OCI-LY3 (cell line): ENCODE measurements around the gene NUP98.

Source experiments
- CTCF ChIP-seq: fragments of 200-600, 300-600 bp; sonication (generic); IDR thresholded peaks from 2 replicates; pipeline ENCODE4 v1.5.1; 2014; ENCODE audit warnings: antibody characterized with exemption, low read length, low read depth
- EZH2phosphoT487 ChIP-seq: fragments of 200-600 bp; shearing (Covaris generic); IDR thresholded peaks from 2 replicates; pipeline ENCODE4 v1.6.1; 2018; ENCODE audit warnings: antibody characterized with exemption, mixed run types, low read depth

DNA sequence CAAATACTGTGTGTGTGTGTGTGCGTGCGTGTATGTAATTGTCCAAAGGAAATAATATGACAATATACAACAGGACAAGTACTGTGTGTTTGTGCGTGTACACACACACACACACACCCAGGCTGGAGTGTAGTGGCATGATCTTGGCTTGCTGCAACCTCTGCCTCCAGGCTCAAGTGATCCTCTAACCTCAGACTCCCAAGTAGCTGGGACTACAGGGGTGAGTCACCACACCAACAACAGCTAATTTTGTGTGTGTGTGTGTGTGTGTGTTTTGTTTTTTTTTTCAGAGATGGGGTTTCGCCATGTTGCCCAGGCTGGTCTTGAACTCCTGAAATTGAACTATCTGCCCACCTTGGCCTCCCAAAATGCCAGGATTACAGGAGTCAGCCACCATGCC lies 61.5 kb downstream of the NUP98 start:
- no peak for TF ChIP-seq CTCF
- TF ChIP-seq EZH2phosphoT487, result no peak
